ENCODE data around the gene MEA1.
"Not testable (repeated sequence)": the region's sequence is repeated elsewhere in the genome, so short reads cannot be mapped to it uniquely, and the experiment has no call there.

The MEA1 gene

DNA sequence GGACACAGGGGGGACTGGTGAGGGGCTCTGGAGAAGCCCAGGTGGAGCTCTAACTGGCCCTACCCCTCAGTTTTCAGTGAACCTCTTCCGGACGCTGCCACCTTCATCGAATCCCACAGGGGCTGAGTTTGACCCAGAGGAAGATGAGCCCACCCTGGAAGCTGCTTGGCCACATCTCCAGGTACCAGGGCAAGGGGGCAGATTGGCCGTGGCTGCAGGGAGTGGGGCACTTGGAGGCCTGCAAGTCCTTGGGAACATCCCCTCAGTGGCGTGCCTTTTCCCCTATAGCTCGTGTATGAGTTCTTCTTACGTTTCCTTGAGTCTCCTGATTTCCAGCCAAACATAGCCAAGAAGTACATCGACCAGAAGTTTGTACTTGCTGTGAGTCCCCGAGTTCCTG is 6.6 kb downstream of the MEA1 start (continued):
- TF ChIP-seq, protein P1, sequence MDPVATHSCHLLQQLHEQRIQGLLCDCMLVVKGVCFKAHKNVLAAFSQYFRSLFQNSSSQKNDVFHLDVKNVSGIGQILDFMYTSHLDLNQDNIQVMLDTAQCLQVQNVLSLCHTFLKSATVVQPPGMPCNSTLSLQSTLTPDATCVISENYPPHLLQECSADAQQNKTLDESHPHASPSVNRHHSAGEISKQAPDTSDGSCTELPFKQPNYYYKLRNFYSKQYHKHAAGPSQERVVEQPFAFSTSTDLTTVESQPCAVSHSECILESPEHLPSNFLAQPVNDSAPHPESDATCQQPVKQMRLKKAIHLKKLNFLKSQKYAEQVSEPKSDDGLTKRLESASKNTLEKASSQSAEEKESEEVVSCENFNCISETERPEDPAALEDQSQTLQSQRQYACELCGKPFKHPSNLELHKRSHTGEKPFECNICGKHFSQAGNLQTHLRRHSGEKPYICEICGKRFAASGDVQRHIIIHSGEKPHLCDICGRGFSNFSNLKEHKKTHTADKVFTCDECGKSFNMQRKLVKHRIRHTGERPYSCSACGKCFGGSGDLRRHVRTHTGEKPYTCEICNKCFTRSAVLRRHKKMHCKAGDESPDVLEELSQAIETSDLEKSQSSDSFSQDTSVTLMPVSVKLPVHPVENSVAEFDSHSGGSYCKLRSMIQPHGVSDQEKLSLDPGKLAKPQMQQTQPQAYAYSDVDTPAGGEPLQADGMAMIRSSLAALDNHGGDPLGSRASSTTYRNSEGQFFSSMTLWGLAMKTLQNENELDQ (tag by site-specific recombination; IDR thresholded peaks at IDR 0.05; ENCODE audit: low read depth) = no peak

DNA sequence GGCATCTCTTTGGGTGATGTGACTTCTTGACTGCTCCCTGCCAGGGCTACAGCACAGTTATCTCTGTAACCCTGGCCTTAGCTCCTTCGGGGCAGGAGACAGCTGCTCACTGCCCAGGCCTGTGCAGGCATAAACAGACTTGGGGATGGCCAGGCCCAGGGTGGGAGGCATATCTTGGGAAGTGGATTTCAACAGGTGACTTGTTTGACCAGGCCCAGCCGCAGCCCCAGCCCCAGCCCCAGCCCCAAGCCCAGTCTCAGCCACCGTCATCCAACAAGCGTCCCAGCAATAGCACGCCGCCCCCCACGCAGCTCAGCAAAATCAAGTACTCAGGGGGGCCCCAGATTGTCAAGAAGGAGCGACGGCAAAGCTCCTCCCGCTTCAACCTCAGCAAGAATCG is 7.5 kb downstream of the MEA1 start:
- no peak overlapping the region for H3K27ac ChIP-seq (ENCODE audit: extremely low read depth, low read depth, low read length)

DNA sequence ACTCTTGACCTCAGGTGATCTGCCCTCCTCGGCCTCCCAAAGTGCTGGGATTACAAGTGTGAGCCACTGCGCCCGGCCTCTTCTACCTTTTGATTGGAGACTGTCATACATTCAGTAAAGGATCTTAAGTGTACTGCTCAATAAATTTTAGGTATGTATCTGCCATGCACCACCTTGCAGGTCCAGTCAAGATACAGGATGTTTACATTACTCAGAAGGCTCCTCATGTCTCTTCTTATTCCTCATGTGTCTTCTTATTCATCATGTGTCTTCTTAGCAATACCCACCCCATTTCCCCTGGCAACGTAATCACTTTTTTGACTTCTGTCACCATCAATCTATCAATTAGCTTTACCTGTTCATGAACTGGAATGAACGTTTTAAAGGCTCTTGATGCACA is 7.9 kb downstream of the MEA1 start:
- TF ChIP-seq ZNF19 (tag by site-specific recombination; IDR thresholded peaks at IDR 0.05; ENCODE audit: low read depth) = no peak
- no peak for TF ChIP-seq ZNF248 (tag by site-specific recombination; IDR thresholded peaks at IDR 0.05)
- no peak for TF ChIP-seq ZNF664 (tag by site-specific recombination; IDR thresholded peaks at IDR 0.05)
- no peak for TF ChIP-seq ZBTB21 (tag by site-specific recombination; IDR thresholded peaks at IDR 0.05)
- TF ChIP-seq ZNF571 (tag by site-specific recombination; IDR thresholded peaks at IDR 0.05) = no peak
- no peak for TF ChIP-seq ZXDB (tag by site-specific recombination; IDR thresholded peaks at IDR 0.05)
- TF ChIP-seq ZBTB1 (tag by site-specific recombination; IDR thresholded peaks at IDR 0.05) = no peak
- TF ChIP-seq ZNF221 (tag by site-specific recombination; IDR thresholded peaks at IDR 0.05; ENCODE audit: borderline replicate concordance) = no peak
- TF ChIP-seq ZEB2 (tag by site-specific recombination; IDR thresholded peaks at IDR 0.05) = no peak
- TF ChIP-seq ZNF837 (tag by site-specific recombination; IDR thresholded peaks at IDR 0.05) = no peak
- H3K4me1 ChIP-seq (ENCODE audit: control insufficient read depth, insufficient read depth, low read length) = no peaks in the 10 kb centered on the region
- no peak overlapping the region for H3K4me3 ChIP-seq (ENCODE audit: low read depth, low read length)
- ChIA-PET CTCF (interaction anchor here (0.6 to 1.7 kb wide), 6 partner anchors 7 to 502 kb away, joined by 3 to 11 read pairs (median 4); partner anchors contain the start of gene RRP36), POLR2A (interaction anchor here (0.6 to 4.6 kb wide), 4 partner anchors 8 to 55 kb away, joined by 3 to 38 read pairs (median 8); partner anchors contain the start of genes KLHDC3, MEA1 and PPP2R5D)
- H3K9me3 ChIP-seq (ENCODE audit: control insufficient read depth, insufficient read depth, low read depth, low read length) = no peaks in the 10 kb centered on the region
- peaks cover 44 to 56% of the 10 kb centered on the region in 2 experiments for H3K36me3 ChIP-seq (ENCODE audit: control insufficient read depth in 2 of 2, insufficient read depth in 1 of 2, low read length in 2 of 2)
- no peak overlapping the region for H3K27ac ChIP-seq (ENCODE audit: extremely low read depth, low read depth, low read length)

More for the DNA sequence above, 7.5 kb downstream of the MEA1 start:
- H3K9me3 ChIP-seq (ENCODE audit: control insufficient read depth, insufficient read depth, low read depth, low read length) = no peaks in the 10 kb centered on the region
- ChIA-PET POLR2A (interaction anchor here (1.5 to 1.7 kb wide), 3 partner anchors 10 to 22 kb away, joined by 3 to 11 read pairs (median 10); partner anchors contain the start of gene PPP2R5D), CTCF (interaction anchor here (0.6 to 0.8 kb wide), 3 partner anchors 94 to 502 kb away, joined by 3 to 5 read pairs (median 4); no protein-coding TSS in a partner anchor)
- no peak overlapping the region for H3K4me3 ChIP-seq (ENCODE audit: low read depth, low read length)
- peaks cover 46 to 58% of the 10 kb centered on the region in 2 experiments for H3K36me3 ChIP-seq (ENCODE audit: control insufficient read depth in 2 of 2, insufficient read depth in 1 of 2, low read length in 2 of 2)
- no peaks in the 10 kb centered on the region for H3K4me1 ChIP-seq (ENCODE audit: control insufficient read depth, insufficient read depth, low read length)
- TF ChIP-seq SCRT2 (tag by site-specific recombination; IDR thresholded peaks at IDR 0.05) (peak; percentile 85), ZNF266 (tag by site-specific recombination; IDR thresholded peaks at IDR 0.05; ENCODE audit: low read depth) (no peak)

DNA sequence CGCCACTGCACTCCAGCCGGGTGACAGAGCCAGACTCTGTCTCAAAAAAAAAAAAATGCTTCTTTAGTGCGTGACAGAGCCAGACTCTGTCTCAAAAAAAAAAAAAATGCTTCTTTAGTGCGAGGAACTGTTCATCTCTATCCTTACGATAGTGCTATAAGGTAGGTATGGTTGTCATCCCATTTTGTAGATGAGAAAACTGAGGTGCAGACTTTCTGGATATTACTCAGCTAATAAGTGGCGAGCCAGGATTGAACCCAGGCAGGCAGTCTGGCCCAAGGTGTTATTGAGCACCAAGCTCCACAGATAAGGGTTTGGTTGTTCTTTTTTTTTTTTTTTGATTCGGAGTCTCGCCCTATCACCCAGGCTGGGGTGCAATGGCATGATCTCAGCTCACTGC is 11.9 kb downstream of the MEA1 start:
- ChIA-PET CTCF (no interaction called here), POLR2A (interaction anchor here (0.7 to 4.6 kb wide), 5 partner anchors 12 to 648 kb away, joined by 4 to 38 read pairs (median 7); partner anchors contain the start of genes CUL7, KLHDC3, MEA1 and PPP2R5D)
- Histone ChIP-seq H3K4me3 (ENCODE audit: low read depth, low read length) (no peak overlapping the region), H3K36me3 (ENCODE audit: control insufficient read depth in 2 of 2, insufficient read depth in 1 of 2, low read length in 2 of 2) (peaks cover 19 to 21% of the 10 kb centered on the region in 2 experiments; a peak in 2 of 3 replicates), H3K4me1 (ENCODE audit: control insufficient read depth, insufficient read depth, low read length) (no peaks in the 10 kb centered on the region), H3K9me3 (ENCODE audit: control insufficient read depth, insufficient read depth, low read depth, low read length) (no peaks in the 10 kb centered on the region), H3K27ac (ENCODE audit: extremely low read depth, low read depth, low read length) (no peak overlapping the region)
- TF ChIP-seq ZNF350 (tag by site-specific recombination; IDR thresholded peaks at IDR 0.05) (no peak), HOXD13 (CRISPR knock-in tag; IDR thresholded peaks at IDR 0.05; ENCODE audit: borderline replicate concordance) (no peak), SALL2 (tag by site-specific recombination; IDR thresholded peaks at IDR 0.05; ENCODE audit: borderline replicate concordance) (no peak), ZNF548 (tag by site-specific recombination; IDR thresholded peaks at IDR 0.05) (no peak), ZNF521 (tag by site-specific recombination; IDR thresholded peaks at IDR 0.05) (no peak)
- TF ChIP-seq, protein P2, sequence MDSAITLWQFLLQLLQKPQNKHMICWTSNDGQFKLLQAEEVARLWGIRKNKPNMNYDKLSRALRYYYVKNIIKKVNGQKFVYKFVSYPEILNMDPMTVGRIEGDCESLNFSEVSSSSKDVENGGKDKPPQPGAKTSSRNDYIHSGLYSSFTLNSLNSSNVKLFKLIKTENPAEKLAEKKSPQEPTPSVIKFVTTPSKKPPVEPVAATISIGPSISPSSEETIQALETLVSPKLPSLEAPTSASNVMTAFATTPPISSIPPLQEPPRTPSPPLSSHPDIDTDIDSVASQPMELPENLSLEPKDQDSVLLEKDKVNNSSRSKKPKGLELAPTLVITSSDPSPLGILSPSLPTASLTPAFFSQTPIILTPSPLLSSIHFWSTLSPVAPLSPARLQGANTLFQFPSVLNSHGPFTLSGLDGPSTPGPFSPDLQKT (IDR thresholded peaks at IDR 0.05; ENCODE audit: borderline replicate concordance, low read depth, low read length) = no peak

DNA sequence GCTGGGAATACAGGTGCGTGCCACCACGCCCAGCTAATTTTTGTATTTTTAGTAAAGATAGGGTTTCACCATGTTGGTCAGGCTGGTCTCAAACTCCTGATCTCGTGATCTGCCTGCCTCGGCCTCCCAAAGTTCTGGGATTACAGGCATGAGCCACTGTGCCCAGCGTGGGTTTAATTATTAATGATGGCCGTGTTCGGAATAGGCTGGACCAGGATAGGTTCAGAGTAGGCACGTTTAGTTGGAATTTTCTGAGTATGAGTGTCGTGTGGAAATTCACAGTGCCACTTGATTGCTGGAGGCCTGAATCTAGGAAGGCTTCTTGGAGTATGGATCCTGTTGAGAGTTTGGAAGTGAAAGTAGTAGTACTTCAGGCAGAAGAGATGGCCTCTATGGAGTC is 15.5 kb downstream of the MEA1 start:
- CTCF ChIA-PET = interaction anchor here (1.0 to 2.1 kb wide), 3 partner anchors 71 to 146 kb away, joined by 3 to 6 read pairs (median 4); no protein-coding TSS in a partner anchor

More for the DNA sequence above, 15.5 kb downstream of the MEA1 start:
- POLR2A ChIA-PET = interaction anchor here (1.0 to 8.3 kb wide), 5 partner anchors 13 to 19 kb away, joined by 3 to 31 read pairs (median 16); partner anchors contain the start of genes KLHDC3, MEA1, PEX6 and PPP2R5D
- peaks cover 7 to 15% of the 10 kb centered on the region in 2 experiments; a peak in 2 of 3 replicates for H3K36me3 ChIP-seq (ENCODE audit: control insufficient read depth in 2 of 2, insufficient read depth in 1 of 2, low read length in 2 of 2)
- H3K4me3 ChIP-seq (ENCODE audit: low read depth, low read length); H3K27ac ChIP-seq (ENCODE audit: extremely low read depth, low read depth, low read length); H3K9me3 ChIP-seq (ENCODE audit: control insufficient read depth, insufficient read depth, low read depth, low read length); H3K4me1 ChIP-seq (ENCODE audit: control insufficient read depth, insufficient read depth, low read length): not testable (repeated sequence)
